Measurements from ENCODE around the gene CHD9.

The CHD9 gene

DNA sequence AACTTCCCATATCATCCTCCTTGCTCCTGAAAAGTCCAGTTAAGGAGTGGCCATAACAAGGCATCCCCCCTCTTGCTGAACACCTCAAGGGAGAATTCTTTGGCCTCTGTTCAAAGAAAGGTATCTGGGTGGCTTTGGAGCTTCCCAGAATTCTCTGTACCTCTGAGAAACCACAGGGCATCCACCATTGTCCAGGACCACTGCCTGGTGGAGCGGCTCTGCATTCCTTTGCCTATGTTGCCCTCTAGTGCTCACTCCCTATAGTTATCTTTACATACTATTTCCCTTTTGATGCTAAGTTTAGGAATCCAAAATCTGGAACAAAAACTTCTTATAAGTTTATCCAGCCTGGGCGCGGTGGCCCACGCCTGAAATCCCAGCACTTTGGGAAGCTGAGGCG lies 32.4 kb upstream of the CHD9 start:
- no peak overlapping the region for H4K91ac ChIP-seq (ENCODE audit: low read depth, low read length)
- no peak overlapping the region for H3K9ac ChIP-seq (ENCODE audit: low read length)
- no peak overlapping the region for H3K4me3 ChIP-seq (ENCODE audit: low read depth, low read length)
- no peaks in the 10 kb centered on the region for H3K4me1 ChIP-seq (ENCODE audit: control insufficient read depth in 1 of 2, insufficient read depth in 2 of 2, low read length in 2 of 2)
- H2BK120ac ChIP-seq (ENCODE audit: insufficient read depth, low read length, poor library complexity) = no peak overlapping the region
- H3K4ac ChIP-seq (ENCODE audit: low read depth, low read length) = no peak overlapping the region
- H2BK12ac ChIP-seq (ENCODE audit: low read length) = no peak overlapping the region
- no CpG with 5 or more reads among the region's 5 CpGs for WGBS (ENCODE audit: extremely low coverage, insufficient coverage, insufficient read length)
- no peaks in the 10 kb centered on the region for H3K79me2 ChIP-seq (ENCODE audit: control insufficient read depth, insufficient read depth, low read length, poor library complexity)
- no peak overlapping the region for H3K23ac ChIP-seq (ENCODE audit: low read length)
- no peak overlapping the region for H2AK5ac ChIP-seq (ENCODE audit: low read length)
- no peak overlapping the region for H4K8ac ChIP-seq (ENCODE audit: low read depth, low read length)
- no peak overlapping the region for H2BK5ac ChIP-seq (ENCODE audit: low read depth, low read length, poor library complexity)
- no peak overlapping the region for H3K4me2 ChIP-seq (ENCODE audit: low read length)
- H3K36me3 ChIP-seq (ENCODE audit: control insufficient read depth in 1 of 2, insufficient read depth in 2 of 2, low read length in 2 of 2) = no peaks in the 10 kb centered on the region
- no peaks in the 10 kb centered on the region for H3K27me3 ChIP-seq (ENCODE audit: insufficient read depth, low read length)
- H2AFZ ChIP-seq (ENCODE audit: insufficient read depth, low read length, poor library complexity) = no peak overlapping the region
- H3K79me1 ChIP-seq (ENCODE audit: low read length) = no peaks in the 10 kb centered on the region
- H3K18ac ChIP-seq (ENCODE audit: low read length) = no peak overlapping the region
- H3K14ac ChIP-seq (ENCODE audit: low read length) = no peak overlapping the region
- peak; percentile 17 to 57 for DNase-seq
- no peak overlapping the region for H4K12ac ChIP-seq (ENCODE audit: low read depth, low read length)
- H3K27ac ChIP-seq (ENCODE audit: low read depth, low read length) = no peak overlapping the region
- no peaks in the 10 kb centered on the region for H3K9me3 ChIP-seq (ENCODE audit: insufficient read depth, low read depth, low read length)

DNA sequence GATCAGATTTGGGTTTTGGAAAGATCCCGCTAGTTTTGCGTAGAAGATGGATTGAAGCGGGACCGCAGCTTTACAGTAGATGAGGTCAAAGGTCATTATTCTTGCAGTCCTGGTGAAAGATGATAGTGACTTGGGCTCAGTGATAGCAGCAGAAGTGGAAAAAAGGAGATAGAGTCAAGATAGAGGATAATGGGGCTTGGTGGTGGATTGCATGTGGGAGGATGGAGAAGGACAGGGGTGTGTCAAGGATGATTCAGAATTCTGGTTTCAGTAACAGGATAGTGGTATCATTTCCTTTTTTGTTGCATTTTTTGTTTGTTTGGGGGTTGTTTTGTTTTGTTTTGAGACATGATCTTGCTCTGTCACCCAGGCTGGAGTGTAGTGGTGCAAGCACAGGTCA lies 30.7 kb upstream of the CHD9 start:
- Histone ChIP-seq H3K4me3 (ENCODE audit: low read depth, low read length) (no peak overlapping the region), H3K4me2 (ENCODE audit: low read length) (no peak overlapping the region), H3K4ac (ENCODE audit: low read depth, low read length) (no peak overlapping the region), H4K12ac (ENCODE audit: low read depth, low read length) (no peak overlapping the region), H2AK5ac (ENCODE audit: low read length) (no peak overlapping the region), H2BK12ac (ENCODE audit: low read length) (no peak overlapping the region), H3K9ac (ENCODE audit: low read length) (no peak overlapping the region), H3K14ac (ENCODE audit: low read length) (no peak overlapping the region), H3K23ac (ENCODE audit: low read length) (no peak overlapping the region), H2BK5ac (ENCODE audit: low read depth, low read length, poor library complexity) (no peak overlapping the region), H3K27ac (ENCODE audit: low read depth, low read length) (no peak overlapping the region), H3K9me3 (ENCODE audit: insufficient read depth, low read depth, low read length) (no peaks in the 10 kb centered on the region), H3K79me2 (ENCODE audit: control insufficient read depth, insufficient read depth, low read length, poor library complexity) (no peaks in the 10 kb centered on the region), H3K4me1 (ENCODE audit: control insufficient read depth in 1 of 2, insufficient read depth in 2 of 2, low read length in 2 of 2) (no peaks in the 10 kb centered on the region), H2BK120ac (ENCODE audit: insufficient read depth, low read length, poor library complexity) (no peak overlapping the region), H3K18ac (ENCODE audit: low read length) (no peak overlapping the region), H2AFZ (ENCODE audit: insufficient read depth, low read length, poor library complexity) (no peak overlapping the region), H3K27me3 (ENCODE audit: insufficient read depth, low read length) (no peaks in the 10 kb centered on the region), H4K8ac (ENCODE audit: low read depth, low read length) (no peak overlapping the region), H3K79me1 (ENCODE audit: low read length) (no peaks in the 10 kb centered on the region), H4K91ac (ENCODE audit: low read depth, low read length) (no peak overlapping the region), H3K36me3 (ENCODE audit: control insufficient read depth in 1 of 2, insufficient read depth in 2 of 2, low read length in 2 of 2) (no peaks in the 10 kb centered on the region)
- WGBS (ENCODE audit: extremely low coverage, insufficient coverage, insufficient read length) = no CpG with 5 or more reads among the region's 4 CpGs
- no peak for DNase-seq

DNA sequence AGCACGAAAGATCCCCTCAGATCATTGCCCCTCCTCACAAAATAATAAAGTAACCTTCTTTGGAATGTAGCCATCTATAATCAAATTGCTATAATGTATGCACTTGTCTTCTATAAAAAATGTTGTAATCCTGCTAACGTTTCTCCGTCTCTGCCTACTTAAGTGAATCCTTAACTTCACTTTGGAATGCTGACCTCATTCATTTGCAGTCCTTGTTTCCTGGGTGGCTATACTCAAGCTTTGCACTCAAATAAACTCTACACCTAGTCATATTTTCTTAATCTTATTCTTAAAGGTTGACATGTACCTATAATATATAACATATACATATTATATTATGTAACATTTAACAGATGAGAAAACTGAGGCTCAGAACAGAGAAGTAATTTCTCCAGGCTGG lies 24.8 kb upstream of the CHD9 start:
- no peak overlapping the region for H2AFZ ChIP-seq (ENCODE audit: insufficient read depth, low read length, poor library complexity)
- H3K79me2 ChIP-seq (ENCODE audit: control insufficient read depth, insufficient read depth, low read length, poor library complexity) = no peaks in the 10 kb centered on the region
- H3K27ac ChIP-seq (ENCODE audit: low read depth, low read length) = no peak overlapping the region
- H3K27me3 ChIP-seq (ENCODE audit: insufficient read depth, low read length) = no peaks in the 10 kb centered on the region
- no peak overlapping the region for H3K23ac ChIP-seq (ENCODE audit: low read length)
- no peak overlapping the region for H2BK12ac ChIP-seq (ENCODE audit: low read length)
- H3K9me3 ChIP-seq (ENCODE audit: insufficient read depth, low read depth, low read length) = no peaks in the 10 kb centered on the region
- H3K4me1 ChIP-seq (ENCODE audit: control insufficient read depth in 1 of 2, insufficient read depth in 2 of 2, low read length in 2 of 2) = no peaks in the 10 kb centered on the region
- H4K8ac ChIP-seq (ENCODE audit: low read depth, low read length) = no peak overlapping the region
- H2BK5ac ChIP-seq (ENCODE audit: low read depth, low read length, poor library complexity) = no peak overlapping the region
- no peak overlapping the region for H3K4me3 ChIP-seq (ENCODE audit: low read depth, low read length)
- H2BK120ac ChIP-seq (ENCODE audit: insufficient read depth, low read length, poor library complexity) = no peak overlapping the region
- no peak overlapping the region for H3K9ac ChIP-seq (ENCODE audit: low read length)
- H3K4ac ChIP-seq (ENCODE audit: low read depth, low read length) = no peak overlapping the region
- no peaks in the 10 kb centered on the region for H3K79me1 ChIP-seq (ENCODE audit: low read length)
- H4K12ac ChIP-seq (ENCODE audit: low read depth, low read length) = no peak overlapping the region
- no peaks in the 10 kb centered on the region for H3K36me3 ChIP-seq (ENCODE audit: control insufficient read depth in 1 of 2, insufficient read depth in 2 of 2, low read length in 2 of 2)
- WGBS (ENCODE audit: extremely low coverage, insufficient coverage, insufficient read length) = no CpG with 5 or more reads among the region's 3 CpGs
- H4K91ac ChIP-seq (ENCODE audit: low read depth, low read length) = no peak overlapping the region
- H3K18ac ChIP-seq (ENCODE audit: low read length) = no peak overlapping the region
- H3K4me2 ChIP-seq (ENCODE audit: low read length) = no peak overlapping the region
- no peak for DNase-seq
- H2AK5ac ChIP-seq (ENCODE audit: low read length) = no peak overlapping the region
- H3K14ac ChIP-seq (ENCODE audit: low read length) = no peak overlapping the region

DNA sequence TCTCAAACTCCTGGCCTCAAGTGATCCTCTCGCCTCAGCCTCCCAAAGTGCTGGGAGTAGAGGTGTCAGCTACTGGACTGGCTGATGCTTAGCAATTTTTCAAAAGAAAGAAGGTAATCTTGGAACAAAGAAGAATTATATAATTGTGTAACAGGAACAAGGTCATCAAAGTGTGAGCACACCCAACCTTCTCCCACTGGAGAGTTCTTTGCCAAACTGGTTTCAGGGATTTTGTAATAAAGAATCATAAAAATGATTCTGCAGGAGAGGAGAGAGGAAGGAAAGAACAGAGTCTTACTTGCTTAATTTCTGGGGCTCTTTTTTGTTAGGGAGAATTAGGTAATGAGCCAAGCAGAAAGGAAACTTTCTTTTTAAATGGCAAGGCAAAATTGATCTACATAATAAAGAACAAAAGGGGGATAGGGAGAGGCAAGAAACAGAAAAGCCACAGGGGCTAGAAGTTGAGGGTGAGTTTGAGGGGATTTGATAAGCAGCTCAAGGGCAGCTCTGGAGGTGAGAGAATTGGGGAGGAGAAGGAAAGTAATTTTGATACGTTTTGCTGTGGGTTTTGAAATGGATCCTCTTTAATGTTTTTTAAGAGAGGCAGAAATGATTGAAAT lies 23.4 kb upstream of the CHD9 start:
- H3K14ac ChIP-seq (ENCODE audit: low read length) = no peak overlapping the region
- no peaks in the 10 kb centered on the region for H3K79me1 ChIP-seq (ENCODE audit: low read length)
- H3K27me3 ChIP-seq (ENCODE audit: insufficient read depth, low read length) = no peaks in the 10 kb centered on the region
- DNase-seq = no peak
- no peak overlapping the region for H4K12ac ChIP-seq (ENCODE audit: low read depth, low read length)
- H3K23ac ChIP-seq (ENCODE audit: low read length) = no peak overlapping the region
- no peaks in the 10 kb centered on the region for H3K9me3 ChIP-seq (ENCODE audit: insufficient read depth, low read depth, low read length)
- no peaks in the 10 kb centered on the region for H3K79me2 ChIP-seq (ENCODE audit: control insufficient read depth, insufficient read depth, low read length, poor library complexity)
- H2AK5ac ChIP-seq (ENCODE audit: low read length) = no peak overlapping the region
- H2BK120ac ChIP-seq (ENCODE audit: insufficient read depth, low read length, poor library complexity) = no peak overlapping the region
- no peak overlapping the region for H3K27ac ChIP-seq (ENCODE audit: low read depth, low read length)
- H4K8ac ChIP-seq (ENCODE audit: low read depth, low read length) = no peak overlapping the region
- no peak overlapping the region for H2BK5ac ChIP-seq (ENCODE audit: low read depth, low read length, poor library complexity)
- H2BK12ac ChIP-seq (ENCODE audit: low read length) = no peak overlapping the region
- no peak overlapping the region for H3K4me3 ChIP-seq (ENCODE audit: low read depth, low read length)
- no peaks in the 10 kb centered on the region for H3K36me3 ChIP-seq (ENCODE audit: control insufficient read depth in 1 of 2, insufficient read depth in 2 of 2, low read length in 2 of 2)
- H2AFZ ChIP-seq (ENCODE audit: insufficient read depth, low read length, poor library complexity) = no peak overlapping the region
- H3K18ac ChIP-seq (ENCODE audit: low read length) = no peak overlapping the region
- no peak overlapping the region for H4K91ac ChIP-seq (ENCODE audit: low read depth, low read length)
- H3K4me1 ChIP-seq (ENCODE audit: control insufficient read depth in 1 of 2, insufficient read depth in 2 of 2, low read length in 2 of 2) = no peaks in the 10 kb centered on the region
- H3K4ac ChIP-seq (ENCODE audit: low read depth, low read length) = no peak overlapping the region
- no peak overlapping the region for H3K4me2 ChIP-seq (ENCODE audit: low read length)
- H3K9ac ChIP-seq (ENCODE audit: low read length) = no peak overlapping the region
- no CpG with 5 or more reads among the region's 2 CpGs for WGBS (ENCODE audit: extremely low coverage, insufficient coverage, insufficient read length)

All from trophoblast cell (in vitro differentiated cells and primary cell).